HG02885 (cell line): ENCODE data around the gene OR1K1.
A peak's percentile ranks its signal among the peaks of the same experiment; 100 is the strongest.
"Not testable (repeated sequence)": the region's sequence is repeated elsewhere in the genome, so short reads cannot be mapped to it uniquely, and the experiment has no call there.

ENCODE experiments used
- ATAC-seq: cut with Tn5 transposase; IDR thresholded peaks from one replicate; pipeline ENCODE4 v1.9.1; 2021; ENCODE audit warnings: mild to moderate bottlenecking; ENCODE audit not compliant: unreplicated experiment, poor library complexity

Gene OR1K1

GRCh38 chr9:122810306-122810946 lies 10.5 kb downstream of the OR1K1 start:
- peak; percentile 81 for ATAC-seq

GRCh38 chr9:122812736-122813135 lies 12.8 kb downstream of the OR1K1 start:
- ATAC-seq: no peak

- ATAC-seq: no peak
Measured at GRCh38 chr9:122814545-122814944, 14.6 kb downstream of the OR1K1 start.

GRCh38 chr9:122815544-122815943 lies 15.6 kb downstream of the OR1K1 start:
- no peak for ATAC-seq

GRCh38 chr9:122816163-122816867 lies 16.4 kb downstream of the OR1K1 start:
- no peak for ATAC-seq

- no peak for ATAC-seq
Measured at GRCh38 chr9:122819326-122819725, 19.4 kb downstream of the OR1K1 start.

- no peak for ATAC-seq
Measured at GRCh38 chr9:122819791-122820489, 20.0 kb downstream of the OR1K1 start.

- ATAC-seq: no peak
Measured at GRCh38 chr9:122820490-122820845, 20.5 kb downstream of the OR1K1 start.

- no peak for ATAC-seq
Measured at GRCh38 chr9:122821278-122821943, 21.5 kb downstream of the OR1K1 start.

- no peak for ATAC-seq
Measured at GRCh38 chr9:122822056-122822455, 22.1 kb downstream of the OR1K1 start.

- ATAC-seq: no peak
Measured at GRCh38 chr9:122822938-122823337, 23.0 kb downstream of the OR1K1 start.

GRCh38 chr9:122827761-122828093 lies 27.8 kb downstream of the OR1K1 start:
- ATAC-seq: peak; percentile 17

- ATAC-seq: not testable (repeated sequence)
Measured at GRCh38 chr9:122828965-122829284, 29.0 kb downstream of the OR1K1 start.

GRCh38 chr9:122832194-122832593 lies 32.3 kb downstream of the OR1K1 start:
- no peak for ATAC-seq

- no peak for ATAC-seq
Measured at GRCh38 chr9:122835313-122835731, 35.4 kb downstream of the OR1K1 start.

- ATAC-seq: no peak
Measured at GRCh38 chr9:122837266-122837850, 37.4 kb downstream of the OR1K1 start.

GRCh38 chr9:122838441-122838840 lies 38.5 kb downstream of the OR1K1 start:
- not testable (repeated sequence) for ATAC-seq

GRCh38 chr9:122841501-122841900 lies 41.6 kb downstream of the OR1K1 start:
- no peak for ATAC-seq

GRCh38 chr9:122844137-122844536 lies 44.2 kb downstream of the OR1K1 start:
- no peak for ATAC-seq

GRCh38 chr9:122845116-122845515 lies 45.2 kb downstream of the OR1K1 start:
- no peak for ATAC-seq
